Pericardium fibroblast (primary cell): Measurements from ENCODE around the gene EMP2. TPM values are rescaled to one million over a fixed set of nuclear protein-coding genes. Genes with fewer than 3 reads are reported as not detected.

Experiments used
- total RNA-seq: library from RNA; depleted of rRNA; stranded (reverse); fragments of >200 nt; gene quantifications from 2 replicates; pipeline ENCODE4 v1.2.3, GENCODE V29; 2015

The EMP2 gene, protein sequence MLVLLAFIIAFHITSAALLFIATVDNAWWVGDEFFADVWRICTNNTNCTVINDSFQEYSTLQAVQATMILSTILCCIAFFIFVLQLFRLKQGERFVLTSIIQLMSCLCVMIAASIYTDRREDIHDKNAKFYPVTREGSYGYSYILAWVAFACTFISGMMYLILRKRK
- 14.0 and 27.9 TPM in 2 replicates for total RNA-seq

DNA sequence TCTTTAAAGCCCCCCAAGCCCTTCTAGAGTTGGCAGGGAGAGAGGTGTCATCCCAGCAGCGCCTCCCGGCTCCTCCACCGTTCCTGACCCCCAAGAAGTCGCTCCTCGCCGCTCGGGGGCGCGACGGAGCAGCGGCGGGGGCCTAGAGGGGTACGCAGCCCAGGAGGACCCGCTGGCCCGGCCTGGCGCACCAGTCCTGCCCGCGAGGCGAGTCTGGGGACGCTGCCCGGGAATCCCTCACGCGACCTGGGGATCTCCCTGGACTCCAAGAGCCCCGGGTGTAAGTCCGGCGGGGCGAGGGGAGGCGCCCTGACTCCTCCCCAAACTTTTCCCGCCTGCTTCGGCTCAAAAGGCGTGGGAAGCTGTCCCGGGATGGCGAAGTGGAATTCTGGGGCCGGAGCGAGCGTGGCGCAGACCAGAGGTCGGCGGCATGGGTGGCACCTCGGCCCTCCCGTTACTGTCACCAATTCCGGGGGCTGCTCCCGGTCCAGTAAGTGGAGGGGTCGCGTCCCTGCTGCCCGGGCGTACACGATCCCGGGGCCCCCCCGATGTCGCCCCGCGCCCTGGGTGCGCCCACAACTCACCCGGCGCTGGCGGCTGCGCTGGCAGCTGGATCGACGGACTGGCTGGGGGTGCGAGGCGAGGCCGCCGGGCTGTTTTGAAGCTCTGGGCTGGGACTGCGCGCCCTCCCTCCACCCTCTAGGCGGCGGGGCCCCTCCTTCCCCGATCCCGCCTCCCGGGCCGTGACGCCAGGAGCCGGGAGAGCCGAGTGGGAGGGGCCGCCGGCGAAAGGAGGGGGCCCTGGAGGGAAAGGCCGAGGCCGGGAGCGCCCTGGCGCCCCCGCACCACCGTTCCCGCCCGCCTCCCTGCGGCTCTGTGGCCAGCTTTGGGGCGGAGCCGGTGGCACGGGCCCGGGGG, at the start of gene EMP2:
EMP2 (minus strand) TSS at position 634 of the 918 bp plus-strand sequence. CDS start 32,981 bp downstream, outside the sequence.

Other genes with a start within 250 kb of the EMP2 start
- gene ATF7IP2, start 194.5 kb downstream of the EMP2 start, total RNA-seq: 1.4 and 3.1 TPM in 2 replicates
- gene TEKT5, start 114.3 kb upstream of the EMP2 start, total RNA-seq: 0.09 TPM in 1 of 2 replicates, not detected in the other
- 22.1 and 29.3 TPM in 2 replicates for gene NUBP1, start 163.2 kb upstream of the EMP2 start, total RNA-seq
- 0.12 TPM in 1 of 2 replicates, not detected in the other for gene TVP23A, start 238.2 kb upstream of the EMP2 start, total RNA-seq